K562 (cell line): ENCODE data around the gene ZNF776. TPM values are rescaled to one million over a fixed set of nuclear protein-coding genes. Genes with fewer than 3 reads are reported as not detected.

Experiments used
- AFF4 ChIP-seq: sonication (generic); formaldehyde crosslinking; IDR thresholded peaks from 2 replicates; pipeline ENCODE4 v1.8.0; 2023; ENCODE audit warnings: mild to moderate bottlenecking, missing genetic modification reagents
- CHD4 ChIP-seq: fragments of 200-600 bp; sonication (generic); IDR thresholded peaks from 3 replicates; pipeline ENCODE4 v1.6.1; 2012; ENCODE audit warnings: low read depth, mild to moderate bottlenecking, mixed read lengths, low read length, inconsistent platforms; ENCODE audit not compliant: insufficient read depth, insufficient replicate concordance, poor library complexity, severe bottlenecking
- FUS ChIP-seq: fragments of 200-400 bp; formaldehyde crosslinking; optimal IDR thresholded peaks from 2 replicates; pipeline ENCODE3; 2017; ENCODE audit warnings: low read depth, low read length
- GTF2E2 ChIP-seq: fragments of 200-800 bp; sonication (Bioruptor generic); IDR thresholded peaks from 2 replicates; pipeline ENCODE4 v1.6.1; 2016; ENCODE audit warnings: missing genetic modification characterization, missing compliant biosample characterization
- HDAC1 ChIP-seq, 2 experiments: fragments of 450-650 bp; IDR thresholded peaks; 2 replicates each; pipeline ENCODE4 v1.6.1; 2016 to 2017; ENCODE audit warnings: inconsistent platforms in 1 of 2, mild to moderate bottlenecking in 1 of 2, moderate library complexity in 1 of 2
- HLTF ChIP-seq: fragments of 450-650 bp; IDR thresholded peaks from 2 replicates; pipeline ENCODE4 v1.6.1; 2016
- HNRNPLL ChIP-seq: fragments of 200-400 bp; formaldehyde crosslinking; IDR thresholded peaks from 2 replicates; pipeline ENCODE4 v1.6.1; 2017; ENCODE audit warnings: low read length, low read depth, mild to moderate bottlenecking; ENCODE audit not compliant: poor library complexity, severe bottlenecking
- NFYB ChIP-seq: IDR thresholded peaks from 2 replicates; pipeline ENCODE4 v1.6.1; 2011; ENCODE audit warnings: mild to moderate bottlenecking, moderate library complexity; ENCODE audit not compliant: insufficient read length; ENCODE audit errors: extremely low read depth
- POLR3A ChIP-seq: IDR thresholded peaks from 2 replicates; pipeline ENCODE4 v1.6.1; 2011; ENCODE audit warnings: borderline replicate concordance, mild to moderate bottlenecking, moderate library complexity; ENCODE audit not compliant: insufficient read length, insufficient read depth; ENCODE audit errors: extremely low read depth
- TEAD2 ChIP-seq: fragments of 450-650 bp; IDR thresholded peaks from 2 replicates; pipeline ENCODE4 v1.6.1; 2016; ENCODE audit warnings: missing genetic modification characterization, control low read depth, missing compliant biosample characterization
- TFAM ChIP-seq: fragments of 250-450 bp; sonication (Bioruptor Pico); conservative IDR thresholded peaks from 2 replicates; pipeline ENCODE4 v1.5.0; 2021; ENCODE audit warnings: mild to moderate bottlenecking, moderate library complexity
- ZKSCAN3 ChIP-seq: fragments of 250-450 bp; sonication (Bioruptor Pico); IDR thresholded peaks from 2 replicates; pipeline ENCODE4 v1.4.0; 2020
- polyA plus RNA-seq, 8 experiments: library from polyadenylated mRNA; depleted of rRNA in 4 of 8; stranded (reverse) in 5 of 8; unstranded in 3 of 8; fragments of >200 nt; fragmentation: Nextera tagmentation in 2 of 8; fragmentation: Illumina TruSeq in 1 of 8; extraction: Ambion mirVana in 2 of 8; extraction: Trizol in 1 of 8; gene quantifications; 2 replicates each; pipeline versions ENCODE4 v1.2.1 to v1.2.3, GENCODE V29; 2011 to 2014; ENCODE audit warnings: inconsistent platforms in 1 of 8, missing spikeins in 1 of 8
- total RNA-seq, 7 experiments: library from RNA; depleted of rRNA in 6 of 7; stranded (reverse); fragments of >200 nt in 6 of 7; fragmentation: Illumina TruSeq in 2 of 7; extraction: Trizol in 2 of 7; gene quantifications; 2 replicates each; pipeline versions ENCODE4 v1.2.1 to v1.2.3, GENCODE V29; 2011 to 2021; ENCODE audit warnings: low replicate concordance in 1 of 7
- TF ChIP-seq, protein P1 (sequence below): fragments of 250-450 bp; sonication (Bioruptor Pico); IDR thresholded peaks from 2 replicates; pipeline ENCODE4 v1.4.0; 2020; ENCODE audit warnings: mild to moderate bottlenecking
- TF ChIP-seq, protein P2 (sequence below), 2 experiments: IDR thresholded peaks; 2 replicates each; pipeline ENCODE4 v1.6.1; 2011; ENCODE audit warnings: borderline replicate concordance in 1 of 2, control low read depth in 1 of 2, low read depth in 1 of 2, low read length in 1 of 2, mild to moderate bottlenecking in 1 of 2, mixed read lengths in 1 of 2, moderate library complexity in 1 of 2; ENCODE audit not compliant: insufficient read depth in 1 of 2, insufficient read length in 1 of 2, poor library complexity in 1 of 2, severe bottlenecking in 1 of 2; ENCODE audit errors: extremely low read depth in 1 of 2
- TF ChIP-seq, protein P3 (sequence below): fragments of 250-450 bp; sonication (Bioruptor Pico); IDR thresholded peaks from 2 replicates; pipeline ENCODE4 v1.4.0; 2020; ENCODE audit warnings: mild to moderate bottlenecking, moderate library complexity

The ZNF776 gene
- total and polyA plus RNA-seq, 9 of the 15 experiments (the other 6 are each of a cell fraction or from before 2014, with no cell fraction given): 2.2 to 16.9 (median 8.2) TPM

- TF ChIP-seq, protein P1, sequence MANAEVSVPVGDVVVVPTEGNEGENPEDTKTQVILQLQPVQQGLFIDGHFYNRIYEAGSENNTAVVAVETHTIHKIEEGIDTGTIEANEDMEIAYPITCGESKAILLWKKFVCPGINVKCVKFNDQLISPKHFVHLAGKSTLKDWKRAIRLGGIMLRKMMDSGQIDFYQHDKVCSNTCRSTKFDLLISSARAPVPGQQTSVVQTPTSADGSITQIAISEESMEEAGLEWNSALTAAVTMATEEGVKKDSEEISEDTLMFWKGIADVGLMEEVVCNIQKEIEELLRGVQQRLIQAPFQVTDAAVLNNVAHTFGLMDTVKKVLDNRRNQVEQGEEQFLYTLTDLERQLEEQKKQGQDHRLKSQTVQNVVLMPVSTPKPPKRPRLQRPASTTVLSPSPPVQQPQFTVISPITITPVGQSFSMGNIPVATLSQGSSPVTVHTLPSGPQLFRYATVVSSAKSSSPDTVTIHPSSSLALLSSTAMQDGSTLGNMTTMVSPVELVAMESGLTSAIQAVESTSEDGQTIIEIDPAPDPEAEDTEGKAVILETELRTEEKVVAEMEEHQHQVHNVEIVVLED (CRISPR knock-in tag): peak; percentile 49; the same call in 1 of the 2 replicates
- peak; percentile 61 for TF ChIP-seq NFYB
- TF ChIP-seq, protein P2, sequence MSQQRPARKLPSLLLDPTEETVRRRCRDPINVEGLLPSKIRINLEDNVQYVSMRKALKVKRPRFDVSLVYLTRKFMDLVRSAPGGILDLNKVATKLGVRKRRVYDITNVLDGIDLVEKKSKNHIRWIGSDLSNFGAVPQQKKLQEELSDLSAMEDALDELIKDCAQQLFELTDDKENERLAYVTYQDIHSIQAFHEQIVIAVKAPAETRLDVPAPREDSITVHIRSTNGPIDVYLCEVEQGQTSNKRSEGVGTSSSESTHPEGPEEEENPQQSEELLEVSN (IDR thresholded peaks at IDR 0.05; ENCODE audit: borderline replicate concordance in 1 of 2, extremely low read depth in 1 of 2, insufficient read depth in 1 of 2, insufficient read length in 1 of 2, low read depth in 1 of 2, low read length in 1 of 2, poor library complexity in 1 of 2, severe bottlenecking in 1 of 2): peak in 1 of 2 experiments; percentile 4
- no peak for TF ChIP-seq ZKSCAN3 (CRISPR knock-in tag)
- TF ChIP-seq HDAC1 (IDR thresholded peaks at IDR 0.05): no peak; a peak in 1 of 4 replicates
- no peak for TF ChIP-seq HLTF
- TF ChIP-seq CHD4: no peak
- TF ChIP-seq FUS: no peak
- TF ChIP-seq, protein P3, sequence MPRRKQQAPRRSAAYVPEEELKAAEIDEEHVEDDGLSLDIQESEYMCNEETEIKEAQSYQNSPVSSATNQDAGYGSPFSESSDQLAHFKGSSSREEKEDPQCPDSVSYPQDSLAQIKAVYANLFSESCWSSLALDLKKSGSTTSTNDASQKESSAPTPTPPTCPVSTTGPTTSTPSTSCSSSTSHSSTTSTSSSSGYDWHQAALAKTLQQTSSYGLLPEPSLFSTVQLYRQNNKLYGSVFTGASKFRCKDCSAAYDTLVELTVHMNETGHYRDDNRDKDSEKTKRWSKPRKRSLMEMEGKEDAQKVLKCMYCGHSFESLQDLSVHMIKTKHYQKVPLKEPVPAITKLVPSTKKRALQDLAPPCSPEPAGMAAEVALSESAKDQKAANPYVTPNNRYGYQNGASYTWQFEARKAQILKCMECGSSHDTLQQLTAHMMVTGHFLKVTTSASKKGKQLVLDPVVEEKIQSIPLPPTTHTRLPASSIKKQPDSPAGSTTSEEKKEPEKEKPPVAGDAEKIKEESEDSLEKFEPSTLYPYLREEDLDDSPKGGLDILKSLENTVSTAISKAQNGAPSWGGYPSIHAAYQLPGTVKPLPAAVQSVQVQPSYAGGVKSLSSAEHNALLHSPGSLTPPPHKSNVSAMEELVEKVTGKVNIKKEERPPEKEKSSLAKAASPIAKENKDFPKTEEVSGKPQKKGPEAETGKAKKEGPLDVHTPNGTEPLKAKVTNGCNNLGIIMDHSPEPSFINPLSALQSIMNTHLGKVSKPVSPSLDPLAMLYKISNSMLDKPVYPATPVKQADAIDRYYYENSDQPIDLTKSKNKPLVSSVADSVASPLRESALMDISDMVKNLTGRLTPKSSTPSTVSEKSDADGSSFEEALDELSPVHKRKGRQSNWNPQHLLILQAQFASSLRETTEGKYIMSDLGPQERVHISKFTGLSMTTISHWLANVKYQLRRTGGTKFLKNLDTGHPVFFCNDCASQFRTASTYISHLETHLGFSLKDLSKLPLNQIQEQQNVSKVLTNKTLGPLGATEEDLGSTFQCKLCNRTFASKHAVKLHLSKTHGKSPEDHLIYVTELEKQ (CRISPR knock-in tag): no peak
- TF ChIP-seq AFF4 (CRISPR knock-in tag): no peak
- no peak for TF ChIP-seq TEAD2 (tag)
- no peak for TF ChIP-seq HNRNPLL
- no peak for TF ChIP-seq POLR3A
- TF ChIP-seq TFAM (CRISPR knock-in tag): no peak
- TF ChIP-seq GTF2E2: no peak
Measured at GRCh38 chr19:57746580-57747471, at the start of gene ZNF776 (continued).
